Activated CD8-positive, alpha-beta memory T cell treated with anti-CD3 and anti-CD28 coated beads for 1 hour (primary cell): ENCODE measurements around the gene STOM.
"Not testable (repeated sequence)": the region's sequence is repeated elsewhere in the genome, so short reads cannot be mapped to it uniquely, and the experiment has no call there.

Experiments used
- DNase-seq, 2 donors: peaks; one replicate each; pipeline ENCODE4 v3.0.0-alpha.2; 2020; ENCODE audit warnings: low read depth in 1 of 2; ENCODE audit errors: extremely low read depth in 1 of 2

The STOM gene

GRCh38 chr9:121369595-121370265 lies at the start of gene STOM:
TSS of gene STOM (minus strand) at chr9:121370250. CDS start at chr9:121370187, 63 bp downstream.
- DNase-seq = peak in 1 of 2 donors; percentile 37

- DNase-seq = no peak
Observed at GRCh38 chr9:121411993-121412392, 41.9 kb upstream of the STOM start.

- no peak for DNase-seq
Observed at GRCh38 chr9:121405899-121406298, 35.8 kb upstream of the STOM start.

GRCh38 chr9:121404906-121405305 lies 34.9 kb upstream of the STOM start:
- no peak for DNase-seq

- no peak for DNase-seq
Observed at GRCh38 chr9:121399883-121400607, 30.0 kb upstream of the STOM start.

- no peak for DNase-seq
Observed at GRCh38 chr9:121399126-121399882, 29.3 kb upstream of the STOM start.

- no peak for DNase-seq
Observed at GRCh38 chr9:121398374-121398773, 28.3 kb upstream of the STOM start.

- DNase-seq = not testable (repeated sequence)
Observed at GRCh38 chr9:121397277-121397676, 27.2 kb upstream of the STOM start.

GRCh38 chr9:121395558-121395957 lies 25.5 kb upstream of the STOM start:
- no peak for DNase-seq

- DNase-seq = no peak
Observed at GRCh38 chr9:121394292-121394691, 24.2 kb upstream of the STOM start.

GRCh38 chr9:121393318-121393717 lies 23.3 kb upstream of the STOM start:
- no peak for DNase-seq

- DNase-seq = no peak
Observed at GRCh38 chr9:121390372-121390771, 20.3 kb upstream of the STOM start.

- no peak for DNase-seq
Observed at GRCh38 chr9:121388140-121388905, 18.3 kb upstream of the STOM start.

- no peak for DNase-seq
Observed at GRCh38 chr9:121386442-121387175, 16.6 kb upstream of the STOM start.

GRCh38 chr9:121383715-121384114 lies 13.7 kb upstream of the STOM start:
- no peak for DNase-seq

GRCh38 chr9:121380846-121381245 lies 10.8 kb upstream of the STOM start:
- DNase-seq = no peak

GRCh38 chr9:121376214-121376830 lies 6.3 kb upstream of the STOM start:
- DNase-seq = no peak

GRCh38 chr9:121373011-121373729 lies 3.1 kb upstream of the STOM start:
- no peak for DNase-seq
